ENCODE measurements around the gene UGT2B17. TPM values are rescaled to one million over a fixed set of nuclear protein-coding genes. Genes with fewer than 3 reads are reported as not detected.

The UGT2B17 gene
- polyA plus RNA-seq, 3 donors = not detected

GRCh38 chr4:68490826-68491457, 85.2 kb downstream of the UGT2B17 start:
- DNase-seq (ENCODE audit: low read depth in 3 of 3, low spot score in 2 of 3) = no peak

GRCh38 chr4:68489338-68489737, 86.8 kb downstream of the UGT2B17 start:
- no peak for DNase-seq (ENCODE audit: low read depth in 3 of 3, low spot score in 2 of 3)

Other genes with a start within 250 kb of the UGT2B17 start
- 100 to 1,000 TPM; 175 to 187 (median 181) TPM for gene YTHDC1, start 226.2 kb downstream of the UGT2B17 start, polyA plus RNA-seq (ENCODE audit: insufficient read length in 3 of 3)
- gene TMPRSS11E, start 128.9 kb downstream of the UGT2B17 start, polyA plus RNA-seq (ENCODE audit: insufficient read length in 3 of 3) = under 1 TPM in 2 of 3 donors, not detected in 1; 0.10 to 0.11 TPM
- under 1 TPM; 0.06 to 0.12 (median 0.07) TPM for gene UGT2B15, start 94.3 kb upstream of the UGT2B17 start, polyA plus RNA-seq (ENCODE audit: insufficient read length in 3 of 3)
- under 1 TPM; 0.14 to 0.44 (median 0.33) TPM for gene UGT2B10, start 239.7 kb upstream of the UGT2B17 start, polyA plus RNA-seq (ENCODE audit: insufficient read length in 3 of 3)

Data from right renal cortex interstitium (tissue), 3 donors.